Measurements from ENCODE around the gene FUBP1.
"Not testable (repeated sequence)": the region's sequence is repeated elsewhere in the genome, so short reads cannot be mapped to it uniquely, and the experiment has no call there.

The FUBP1 gene

GRCh38 chr1:77978969-77979876, at the start of gene FUBP1:
TSS of gene FUBP1 (minus strand) at chr1:77979072. CDS start at chr1:77979004, 68 bp downstream.
- peak; percentile 95 for DNase-seq (ENCODE audit: low spot score)

- DNase-seq (ENCODE audit: low spot score): not testable (repeated sequence)
Measured at GRCh38 chr1:78021134-78021533, 42.3 kb upstream of the FUBP1 start.

- no peak for DNase-seq (ENCODE audit: low spot score)
Measured at GRCh38 chr1:78019024-78019423, 40.2 kb upstream of the FUBP1 start.

- DNase-seq (ENCODE audit: low spot score): no peak
Measured at GRCh38 chr1:78015148-78015547, 36.3 kb upstream of the FUBP1 start.

- no peak for DNase-seq (ENCODE audit: low spot score)
Measured at GRCh38 chr1:78011050-78011449, 32.2 kb upstream of the FUBP1 start.

GRCh38 chr1:78009836-78010235, 31.0 kb upstream of the FUBP1 start:
- DNase-seq (ENCODE audit: low spot score): no peak

- no peak for DNase-seq (ENCODE audit: low spot score)
Measured at GRCh38 chr1:78009276-78009675, 30.4 kb upstream of the FUBP1 start.

GRCh38 chr1:78007677-78008341, 28.9 kb upstream of the FUBP1 start:
- no peak for DNase-seq (ENCODE audit: low spot score)

GRCh38 chr1:78006521-78006920, 27.6 kb upstream of the FUBP1 start:
- no peak for DNase-seq (ENCODE audit: low spot score)

GRCh38 chr1:78005755-78006154, 26.9 kb upstream of the FUBP1 start:
- DNase-seq (ENCODE audit: low spot score): no peak

GRCh38 chr1:78005448-78005722, 26.5 kb upstream of the FUBP1 start:
- DNase-seq (ENCODE audit: low spot score): no peak

- DNase-seq (ENCODE audit: low spot score): peak; percentile 54
Measured at GRCh38 chr1:78004719-78005447, 26.0 kb upstream of the FUBP1 start, which contains the start of gene DNAJB4. TSS of gene DNAJB4 (plus strand) at chr1:78004939. CDS start at chr1:78005111, 172 bp downstream.

- peak; percentile 66 for DNase-seq (ENCODE audit: low spot score)
Measured at GRCh38 chr1:78003882-78004718, 25.2 kb upstream of the FUBP1 start.

- DNase-seq (ENCODE audit: low spot score): no peak
Measured at GRCh38 chr1:78003070-78003746, 24.3 kb upstream of the FUBP1 start.

GRCh38 chr1:78000536-78000935, 21.7 kb upstream of the FUBP1 start:
- not testable (repeated sequence) for DNase-seq (ENCODE audit: low spot score)

- no peak for DNase-seq (ENCODE audit: low spot score)
Measured at GRCh38 chr1:77996734-77997133, 17.9 kb upstream of the FUBP1 start.

GRCh38 chr1:77994117-77994705, 15.3 kb upstream of the FUBP1 start:
- DNase-seq (ENCODE audit: low spot score): no peak

- no peak for DNase-seq (ENCODE audit: low spot score)
Measured at GRCh38 chr1:77991638-77992037, 12.8 kb upstream of the FUBP1 start.

- no peak for DNase-seq (ENCODE audit: low spot score)
Measured at GRCh38 chr1:77990629-77991204, 11.8 kb upstream of the FUBP1 start.

- no peak for DNase-seq (ENCODE audit: low spot score)
Measured at GRCh38 chr1:77989744-77990143, 10.9 kb upstream of the FUBP1 start.
